HEK293 (cell line): ENCODE measurements around the gene CLASP2.
A peak's percentile ranks its signal among the peaks of the same experiment; 100 is the strongest.

Source experiments
- CTCF ChIA-PET: fragments of 350-600 bp; formaldehyde crosslinking; extraction: SDS; loops from one replicate; lab custom pipeline; 2021; ENCODE audit warnings: antibody characterized with exemption; lab: Yijun Ruan, JAX
- POLR2A ChIA-PET: fragments of 300-600 bp; formaldehyde crosslinking; extraction: SDS; loops from one replicate; lab custom pipeline; 2020; ENCODE audit warnings: antibody characterized with exemption, inconsistent platforms; lab: Yijun Ruan, JAX
- H3K27ac ChIP-seq: fragments of 200-500 bp; sonication (Bioruptor generic); 2 replicates; pipeline ENCODE4 v1.5.1; 2014; ENCODE audit warnings: low read depth, low read length, control low read depth, inconsistent platforms; ENCODE audit errors: extremely low read depth
- H3K36me3 ChIP-seq, 2 experiments: fragments of 200-500 bp in 1 of 2; sonication (Bioruptor generic) in 1 of 2; 1 replicate in 1 of 2; 2 replicates in 1 of 2; pipeline ENCODE4 v1.5.1; 2014 to 2017; ENCODE audit warnings: inconsistent platforms in 2 of 2, low read length in 2 of 2; ENCODE audit not compliant: control insufficient read depth in 2 of 2, insufficient read depth in 1 of 2
- H3K4me1 ChIP-seq: fragments of 200-500 bp; sonication (Bioruptor generic); 2 replicates; pipeline ENCODE4 v1.5.1; 2014; ENCODE audit warnings: mild to moderate bottlenecking, low read length, inconsistent platforms; ENCODE audit not compliant: control insufficient read depth, insufficient read depth
- H3K4me3 ChIP-seq: 2 replicates; pipeline ENCODE4 v1.5.1; 2011; ENCODE audit warnings: low read depth, mild to moderate bottlenecking, control low read depth, low read length, moderate library complexity
- H3K9me3 ChIP-seq: fragments of 200-500 bp; sonication (Bioruptor generic); 2 replicates; pipeline ENCODE4 v1.5.1; 2014; ENCODE audit warnings: low read depth, low read length, inconsistent platforms; ENCODE audit not compliant: control insufficient read depth, insufficient read depth
- BCL11A ChIP-seq: fragments of 450-650 bp; formaldehyde crosslinking; IDR thresholded peaks from 2 replicates; pipeline ENCODE4 v1.5.1; 2016; ENCODE audit warnings: low read depth, missing biosample characterization, missing genetic modification characterization
- IKZF3 ChIP-seq: fragments of 450-650 bp; IDR thresholded peaks from 2 replicates; pipeline ENCODE4 v1.5.0; 2018; ENCODE audit warnings: missing biosample characterization, mild to moderate bottlenecking, missing genetic modification characterization, moderate library complexity
- KLF10 ChIP-seq: fragments of 450-650 bp; IDR thresholded peaks from 2 replicates; pipeline ENCODE4 v1.5.1; 2018; ENCODE audit warnings: missing biosample characterization, mild to moderate bottlenecking, missing genetic modification characterization
- SETDB1 ChIP-seq: IDR thresholded peaks from one replicate; pipeline ENCODE4 v1.6.1; 2017; ENCODE audit warnings: mild to moderate bottlenecking, low read length, moderate library complexity, mixed read lengths; ENCODE audit not compliant: insufficient read length
- YY1 ChIP-seq: fragments of 450-650 bp; formaldehyde crosslinking; IDR thresholded peaks from 2 replicates; pipeline ENCODE4 v1.5.1; 2018; ENCODE audit warnings: missing biosample characterization, missing genetic modification characterization
- ZEB2 ChIP-seq: fragments of 450-650 bp; formaldehyde crosslinking; IDR thresholded peaks from 2 replicates; pipeline ENCODE4 v1.5.1; 2016; ENCODE audit warnings: missing biosample characterization, missing genetic modification characterization
- ZFP41 ChIP-seq: fragments of 450-650 bp; formaldehyde crosslinking; IDR thresholded peaks from 2 replicates; pipeline ENCODE4 v1.5.1; 2016; ENCODE audit warnings: missing biosample characterization, missing genetic modification characterization, borderline replicate concordance
- ZNF138 ChIP-seq: fragments of 450-650 bp; formaldehyde crosslinking; IDR thresholded peaks from 2 replicates; pipeline ENCODE4 v1.5.1; 2016; ENCODE audit warnings: missing biosample characterization, missing genetic modification characterization, borderline replicate concordance
- ZNF175 ChIP-seq: fragments of 450-650 bp; formaldehyde crosslinking; IDR thresholded peaks from 2 replicates; pipeline ENCODE4 v1.5.1; 2016; ENCODE audit warnings: missing biosample characterization, missing genetic modification characterization
- ZNF184 ChIP-seq: fragments of 450-650 bp; IDR thresholded peaks from 2 replicates; pipeline ENCODE4 v1.5.1; 2018; ENCODE audit warnings: missing biosample characterization, mild to moderate bottlenecking, missing genetic modification characterization
- ZNF266 ChIP-seq: fragments of 450-650 bp; formaldehyde crosslinking; IDR thresholded peaks from 2 replicates; pipeline ENCODE4 v1.5.1; 2016; ENCODE audit warnings: missing biosample characterization, missing genetic modification characterization, low read depth
- ZNF335 ChIP-seq: fragments of 450-650 bp; formaldehyde crosslinking; conservative IDR thresholded peaks from 2 replicates; pipeline ENCODE4 v1.5.1; 2016; ENCODE audit warnings: missing biosample characterization, missing genetic modification characterization
- ZNF548 ChIP-seq: fragments of 450-650 bp; formaldehyde crosslinking; IDR thresholded peaks from 2 replicates; pipeline ENCODE4 v1.5.1; 2016; ENCODE audit warnings: missing biosample characterization, missing genetic modification characterization
- ZNF621 ChIP-seq: fragments of 450-650 bp; formaldehyde crosslinking; IDR thresholded peaks from 2 replicates; pipeline ENCODE4 v1.5.1; 2017; ENCODE audit warnings: missing biosample characterization, missing genetic modification characterization
- ZNF664 ChIP-seq: fragments of 450-650 bp; formaldehyde crosslinking; IDR thresholded peaks from 2 replicates; pipeline ENCODE4 v1.5.1; 2016; ENCODE audit warnings: missing biosample characterization, missing genetic modification characterization
- TF ChIP-seq, protein P1 (sequence below): fragments of 450-650 bp; formaldehyde crosslinking; IDR thresholded peaks from 2 replicates; pipeline ENCODE4 v1.5.1; 2016; ENCODE audit warnings: missing biosample characterization, missing genetic modification characterization, borderline replicate concordance
- TF ChIP-seq, protein P2 (sequence below): fragments of 450-650 bp; formaldehyde crosslinking; IDR thresholded peaks from 2 replicates; pipeline ENCODE4 v1.5.1; 2016; ENCODE audit warnings: missing biosample characterization, missing genetic modification characterization
- TF ChIP-seq, protein P3 (sequence below): fragments of 450-650 bp; formaldehyde crosslinking; IDR thresholded peaks from 2 replicates; pipeline ENCODE4 v1.5.1; 2016; ENCODE audit warnings: missing biosample characterization, missing genetic modification characterization
- TF ChIP-seq, protein P4 (sequence below): sonication (generic); formaldehyde crosslinking; IDR thresholded peaks from 2 replicates; pipeline ENCODE4 v1.8.1; 2022; ENCODE audit warnings: mild to moderate bottlenecking, moderate library complexity, missing genetic modification reagents
- TF ChIP-seq, protein P5 (sequence below): fragments of 450-650 bp; formaldehyde crosslinking; IDR thresholded peaks from 2 replicates; pipeline ENCODE4 v1.5.1; 2016; ENCODE audit warnings: missing biosample characterization, missing genetic modification characterization

CLASP2 gene

DNA sequence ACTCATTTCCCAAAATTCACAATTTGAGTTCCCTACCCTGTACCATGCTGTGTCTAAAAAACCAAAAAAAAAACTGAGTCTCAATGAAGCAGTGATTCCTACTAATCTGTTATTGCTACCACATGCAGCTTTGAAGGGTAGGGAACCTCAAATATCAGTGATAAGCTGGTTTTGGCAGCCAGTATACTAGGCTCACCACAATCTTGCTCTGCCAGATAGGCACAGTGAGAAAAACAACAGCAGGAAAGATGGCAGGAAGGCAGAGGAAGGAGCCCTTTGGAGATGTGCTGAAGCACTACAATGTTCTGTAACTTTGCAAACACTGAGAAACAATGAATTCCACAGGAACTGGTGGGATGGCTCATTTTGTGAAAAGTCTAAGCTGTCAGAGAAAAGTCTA, 180.9 kb downstream of the CLASP2 start (continued):
- TF ChIP-seq BCL11A = no peak
- no peak for TF ChIP-seq ZEB2 (tag by site-specific recombination)
- no peak for TF ChIP-seq ZNF266
- TF ChIP-seq, protein P1, sequence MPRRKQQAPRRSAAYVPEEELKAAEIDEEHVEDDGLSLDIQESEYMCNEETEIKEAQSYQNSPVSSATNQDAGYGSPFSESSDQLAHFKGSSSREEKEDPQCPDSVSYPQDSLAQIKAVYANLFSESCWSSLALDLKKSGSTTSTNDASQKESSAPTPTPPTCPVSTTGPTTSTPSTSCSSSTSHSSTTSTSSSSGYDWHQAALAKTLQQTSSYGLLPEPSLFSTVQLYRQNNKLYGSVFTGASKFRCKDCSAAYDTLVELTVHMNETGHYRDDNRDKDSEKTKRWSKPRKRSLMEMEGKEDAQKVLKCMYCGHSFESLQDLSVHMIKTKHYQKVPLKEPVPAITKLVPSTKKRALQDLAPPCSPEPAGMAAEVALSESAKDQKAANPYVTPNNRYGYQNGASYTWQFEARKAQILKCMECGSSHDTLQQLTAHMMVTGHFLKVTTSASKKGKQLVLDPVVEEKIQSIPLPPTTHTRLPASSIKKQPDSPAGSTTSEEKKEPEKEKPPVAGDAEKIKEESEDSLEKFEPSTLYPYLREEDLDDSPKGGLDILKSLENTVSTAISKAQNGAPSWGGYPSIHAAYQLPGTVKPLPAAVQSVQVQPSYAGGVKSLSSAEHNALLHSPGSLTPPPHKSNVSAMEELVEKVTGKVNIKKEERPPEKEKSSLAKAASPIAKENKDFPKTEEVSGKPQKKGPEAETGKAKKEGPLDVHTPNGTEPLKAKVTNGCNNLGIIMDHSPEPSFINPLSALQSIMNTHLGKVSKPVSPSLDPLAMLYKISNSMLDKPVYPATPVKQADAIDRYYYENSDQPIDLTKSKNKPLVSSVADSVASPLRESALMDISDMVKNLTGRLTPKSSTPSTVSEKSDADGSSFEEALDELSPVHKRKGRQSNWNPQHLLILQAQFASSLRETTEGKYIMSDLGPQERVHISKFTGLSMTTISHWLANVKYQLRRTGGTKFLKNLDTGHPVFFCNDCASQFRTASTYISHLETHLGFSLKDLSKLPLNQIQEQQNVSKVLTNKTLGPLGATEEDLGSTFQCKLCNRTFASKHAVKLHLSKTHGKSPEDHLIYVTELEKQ (tag by site-specific recombination) = no peak
- no peak for TF ChIP-seq ZFP41 (tag by site-specific recombination)
- no peak for TF ChIP-seq IKZF3 (tag by site-specific recombination)

DNA sequence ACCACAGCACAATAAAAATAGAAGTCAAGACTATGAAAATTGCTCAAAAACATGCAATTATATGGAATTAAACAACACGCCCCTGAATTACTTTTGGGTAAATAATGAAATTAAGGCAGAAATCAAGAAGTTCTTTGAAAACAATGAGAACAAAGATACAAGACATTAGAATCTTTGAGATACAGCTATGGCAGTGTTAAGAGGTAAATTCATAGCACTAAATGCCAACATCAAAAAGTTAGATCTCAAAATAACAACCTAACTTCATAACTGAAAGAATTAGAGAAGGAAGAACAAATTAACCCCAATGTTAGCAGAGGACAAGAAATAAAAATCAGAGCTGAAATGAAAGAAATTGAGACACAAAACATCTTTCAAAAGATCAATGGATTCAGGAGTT, 191.3 kb downstream of the CLASP2 start:
- Histone ChIP-seq H3K36me3 (peaks cover 0 to 23% of the 10 kb centered on the region in 2 experiments; a peak in 2 of 3 replicates), H3K4me1 (no peaks in the 10 kb centered on the region), H3K27ac (no peak overlapping the region), H3K4me3 (no peak overlapping the region), H3K9me3 (no peaks in the 10 kb centered on the region)
- ChIA-PET CTCF (no interaction called here), POLR2A (no interaction called here)
- TF ChIP-seq, protein P2, sequence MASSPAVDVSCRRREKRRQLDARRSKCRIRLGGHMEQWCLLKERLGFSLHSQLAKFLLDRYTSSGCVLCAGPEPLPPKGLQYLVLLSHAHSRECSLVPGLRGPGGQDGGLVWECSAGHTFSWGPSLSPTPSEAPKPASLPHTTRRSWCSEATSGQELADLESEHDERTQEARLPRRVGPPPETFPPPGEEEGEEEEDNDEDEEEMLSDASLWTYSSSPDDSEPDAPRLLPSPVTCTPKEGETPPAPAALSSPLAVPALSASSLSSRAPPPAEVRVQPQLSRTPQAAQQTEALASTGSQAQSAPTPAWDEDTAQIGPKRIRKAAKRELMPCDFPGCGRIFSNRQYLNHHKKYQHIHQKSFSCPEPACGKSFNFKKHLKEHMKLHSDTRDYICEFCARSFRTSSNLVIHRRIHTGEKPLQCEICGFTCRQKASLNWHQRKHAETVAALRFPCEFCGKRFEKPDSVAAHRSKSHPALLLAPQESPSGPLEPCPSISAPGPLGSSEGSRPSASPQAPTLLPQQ (tag by site-specific recombination) = no peak
- TF ChIP-seq SETDB1 = peak; percentile 45
- TF ChIP-seq, all 188 proteins: peak for 1

DNA sequence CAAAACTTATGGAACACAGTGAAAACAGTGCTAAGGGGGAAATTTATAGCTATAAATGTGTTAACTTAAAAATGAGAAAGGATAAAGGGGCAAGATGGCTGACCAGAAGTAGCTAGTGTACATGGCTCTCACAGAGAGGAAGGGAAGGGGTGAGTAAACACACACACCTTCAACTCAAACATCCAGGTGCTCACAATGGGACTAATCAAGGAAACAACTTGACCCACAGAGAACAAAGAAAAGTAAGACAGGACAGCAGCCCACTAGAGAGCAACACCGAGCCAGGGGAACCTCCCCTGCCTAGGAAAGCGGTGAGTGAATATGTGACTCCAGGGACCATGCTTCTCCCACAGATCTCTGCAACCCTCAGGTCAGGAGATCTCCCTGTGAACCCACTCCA, 192.8 kb downstream of the CLASP2 start:
- peaks cover 0 to 8% of the 10 kb centered on the region in 2 experiments; a peak in 2 of 3 replicates for H3K36me3 ChIP-seq
- POLR2A ChIA-PET = no interaction called here
- H3K27ac ChIP-seq = no peak overlapping the region
- TF ChIP-seq KLF10 (tag by site-specific recombination) (no peak), ZNF184 (no peak), ZNF138 (tag by site-specific recombination) (no peak), ZNF664 (tag by site-specific recombination) (no peak), ZNF621 (tag by site-specific recombination) (no peak), ZNF335 (tag by site-specific recombination) (no peak), ZNF548 (tag by site-specific recombination) (no peak), ZNF175 (tag by site-specific recombination) (no peak), ZNF266 (no peak), YY1 (tag by site-specific recombination) (no peak)
- TF ChIP-seq, protein P3, sequence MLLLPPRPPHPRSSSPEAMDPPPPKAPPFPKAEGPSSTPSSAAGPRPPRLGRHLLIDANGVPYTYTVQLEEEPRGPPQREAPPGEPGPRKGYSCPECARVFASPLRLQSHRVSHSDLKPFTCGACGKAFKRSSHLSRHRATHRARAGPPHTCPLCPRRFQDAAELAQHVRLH (tag by site-specific recombination) = no peak
- TF ChIP-seq, protein P4, sequence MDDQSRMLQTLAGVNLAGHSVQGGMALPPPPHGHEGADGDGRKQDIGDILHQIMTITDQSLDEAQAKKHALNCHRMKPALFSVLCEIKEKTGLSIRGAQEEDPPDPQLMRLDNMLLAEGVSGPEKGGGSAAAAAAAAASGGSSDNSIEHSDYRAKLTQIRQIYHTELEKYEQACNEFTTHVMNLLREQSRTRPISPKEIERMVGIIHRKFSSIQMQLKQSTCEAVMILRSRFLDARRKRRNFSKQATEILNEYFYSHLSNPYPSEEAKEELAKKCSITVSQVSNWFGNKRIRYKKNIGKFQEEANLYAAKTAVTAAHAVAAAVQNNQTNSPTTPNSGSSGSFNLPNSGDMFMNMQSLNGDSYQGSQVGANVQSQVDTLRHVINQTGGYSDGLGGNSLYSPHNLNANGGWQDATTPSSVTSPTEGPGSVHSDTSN = no peak
- TF ChIP-seq, protein P5, sequence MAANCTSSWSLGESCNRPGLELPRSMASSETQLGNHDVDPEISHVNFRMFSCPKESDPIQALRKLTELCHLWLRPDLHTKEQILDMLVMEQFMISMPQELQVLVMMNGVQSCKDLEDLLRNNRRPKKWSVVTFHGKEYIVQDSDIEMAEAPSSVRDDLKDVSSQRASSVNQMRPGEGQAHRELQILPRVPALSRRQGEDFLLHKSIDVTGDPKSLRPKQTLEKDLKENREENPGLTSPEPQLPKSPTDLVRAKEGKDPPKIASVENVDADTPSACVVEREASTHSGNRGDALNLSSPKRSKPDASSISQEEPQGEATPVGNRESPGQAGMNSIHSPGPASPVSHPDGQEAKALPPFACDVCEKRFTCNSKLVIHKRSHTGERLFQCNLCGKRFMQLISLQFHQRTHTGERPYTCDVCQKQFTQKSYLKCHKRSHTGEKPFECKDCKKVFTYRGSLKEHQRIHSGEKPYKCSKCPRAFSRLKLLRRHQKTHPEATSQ (tag by site-specific recombination) = no peak
- TF ChIP-seq, all 188 proteins: peak for 0
- H3K9me3 ChIP-seq = no peaks in the 10 kb centered on the region
- CTCF ChIA-PET = no interaction called here
- H3K4me3 ChIP-seq = no peak overlapping the region
- H3K4me1 ChIP-seq = no peaks in the 10 kb centered on the region
